ENCODE data around the gene MAD2L2.

The MAD2L2 gene

GRCh38 chr1:11681071-11681771 is at the start of gene MAD2L2:
MAD2L2 (minus strand) TSS chr1:11681148; CDS start chr1:11680601, 547 bp downstream.
- peak; percentile 91 for DNase-seq

DNA sequence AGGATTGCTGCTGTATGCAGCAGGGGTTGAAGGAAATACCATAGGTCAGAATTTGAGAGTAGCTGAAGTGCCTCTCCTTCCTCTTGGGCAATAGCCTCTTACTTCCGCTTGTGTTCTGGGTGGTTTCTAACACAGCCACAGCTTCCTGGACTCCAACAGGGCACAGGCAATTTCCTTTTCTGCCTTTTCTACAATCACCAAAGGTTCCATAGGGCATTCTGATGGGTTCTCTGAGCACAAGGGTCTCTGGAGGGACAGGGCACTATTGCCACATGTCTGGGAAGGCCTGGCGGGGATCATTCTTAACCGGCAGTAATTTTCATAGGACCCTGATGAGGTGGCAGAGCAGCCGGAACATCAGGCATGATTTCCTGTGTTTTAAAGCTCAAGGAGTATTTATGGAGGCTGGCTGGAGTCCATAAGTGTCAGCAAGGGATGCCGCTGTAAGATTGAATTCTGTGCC is 49.5 kb upstream of the MAD2L2 start:
- DNase-seq = peak; percentile 65

DNA sequence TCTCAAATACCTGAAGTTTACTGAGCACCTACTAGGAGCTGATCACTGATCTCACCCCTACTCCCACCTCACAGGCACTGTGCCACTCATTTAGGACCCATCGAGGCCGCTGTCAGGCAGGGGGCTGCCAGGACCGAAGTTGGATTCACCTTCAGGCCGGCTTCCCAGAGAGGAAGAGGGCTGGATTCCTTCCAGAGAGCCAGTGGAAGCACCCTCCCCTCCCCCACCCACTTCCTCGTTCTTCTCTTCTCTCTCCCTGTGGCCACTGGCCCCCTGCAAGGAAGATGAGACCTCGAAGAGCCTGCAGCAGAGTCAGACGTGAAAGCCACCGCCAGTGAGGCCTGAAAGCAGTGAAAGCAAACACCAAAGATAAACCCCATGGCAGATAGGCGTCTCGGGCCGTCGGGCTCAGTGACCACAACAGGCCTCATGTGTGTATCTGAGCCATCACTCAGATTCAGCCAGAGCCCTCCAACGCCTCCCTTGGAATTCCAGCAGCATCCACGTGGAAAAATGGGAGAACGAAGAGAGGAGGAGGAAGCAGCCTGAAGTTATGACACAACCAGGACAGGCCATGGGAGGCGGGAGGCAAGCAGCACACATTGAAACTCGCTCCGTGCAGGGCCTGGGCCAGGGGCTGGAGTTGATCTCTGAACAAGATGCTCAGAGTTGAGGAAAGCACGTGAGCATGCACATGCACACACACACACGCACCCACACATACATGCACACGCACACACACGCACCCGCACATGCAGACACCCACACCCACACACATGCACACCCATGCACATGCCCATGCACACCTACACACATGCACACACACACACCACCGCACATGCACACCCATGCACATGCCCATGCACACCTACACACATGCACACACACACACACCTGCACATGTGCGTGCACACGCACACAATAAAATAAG is 48.8 kb upstream of the MAD2L2 start:
- DNase-seq = no peak

- DNase-seq = no peak
These were observed 48.2 kb upstream of the MAD2L2 start for GRCh38 chr1:11729155-11729497.

DNA sequence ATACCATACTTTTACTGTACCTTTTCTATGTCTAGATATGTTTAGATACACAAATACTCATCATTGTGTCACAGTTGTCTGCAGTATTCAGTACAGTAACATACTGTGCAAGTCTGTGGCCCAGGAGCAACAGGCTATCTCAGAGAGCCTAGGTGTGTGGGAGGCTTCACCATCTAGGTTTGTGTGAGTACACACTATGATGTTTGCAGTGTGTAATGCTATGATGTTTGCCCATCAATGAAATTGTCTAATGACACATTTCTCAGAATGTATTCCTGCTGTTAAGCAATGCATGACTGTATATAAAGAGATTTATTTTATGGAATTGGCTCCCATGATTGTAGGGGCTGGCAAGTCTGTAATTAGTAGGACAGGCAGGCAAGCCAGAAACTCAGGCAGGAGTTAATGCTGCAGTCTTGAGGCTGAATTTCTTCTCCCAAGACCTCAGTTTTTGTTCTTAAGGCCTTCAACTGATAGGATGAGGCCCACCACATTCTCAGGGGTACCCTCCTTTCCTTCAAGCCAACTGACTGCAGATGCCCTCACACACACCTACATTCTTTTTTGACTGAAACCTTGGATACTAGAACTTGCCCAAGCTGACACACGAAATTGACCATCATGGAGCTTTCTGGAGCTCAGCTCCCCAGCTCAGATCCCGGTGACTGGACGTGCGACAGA is 47.3 kb upstream of the MAD2L2 start:
- DNase-seq = no peak

- no peak for DNase-seq
These were observed 46.2 kb upstream of the MAD2L2 start for GRCh38 chr1:11727119-11727518.

DNA sequence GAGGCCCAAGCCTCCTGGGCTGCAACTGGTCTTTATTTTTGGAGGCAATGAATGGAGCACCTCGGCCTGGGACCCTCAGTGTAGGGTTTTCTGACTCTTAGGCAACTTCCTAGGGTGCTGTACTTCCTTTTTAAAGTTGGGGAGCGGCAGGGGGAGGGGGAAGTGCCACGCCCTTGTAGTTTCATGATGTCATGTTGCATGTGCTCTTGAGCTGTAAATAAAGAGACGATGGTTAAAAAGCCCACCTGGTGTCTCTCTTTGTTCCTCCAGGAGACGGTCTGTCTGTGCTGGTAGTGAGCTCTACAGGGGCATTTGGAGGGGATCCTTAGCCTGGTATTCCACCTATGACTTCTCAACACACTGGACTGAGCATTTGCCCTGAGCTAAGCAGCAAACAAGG is 44.7 kb upstream of the MAD2L2 start:
- no peak for DNase-seq

GRCh38 chr1:11722538-11722937 is 41.6 kb upstream of the MAD2L2 start:
- DNase-seq = no peak

- DNase-seq = no peak
These were observed 40.4 kb upstream of the MAD2L2 start for GRCh38 chr1:11721311-11721710.

- DNase-seq = no peak
These were observed 39.6 kb upstream of the MAD2L2 start for GRCh38 chr1:11720525-11720924.

DNA sequence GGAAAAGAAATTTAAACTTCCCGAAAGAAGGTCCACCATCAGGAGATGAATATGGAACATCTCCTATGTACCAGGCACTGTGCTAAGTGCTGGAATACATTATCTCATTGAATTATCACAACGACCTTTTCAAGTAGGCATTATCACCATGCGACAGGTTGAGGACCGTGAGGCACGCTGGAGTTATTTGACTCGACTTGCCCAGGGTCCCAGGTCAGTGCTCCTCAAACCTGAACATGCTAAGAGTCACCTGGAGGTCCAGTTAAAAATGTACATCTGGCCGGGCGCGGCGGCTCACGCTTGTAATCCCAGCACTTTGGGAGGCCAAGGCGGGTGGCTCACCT is 39.1 kb upstream of the MAD2L2 start:
- no peak for DNase-seq

DNA sequence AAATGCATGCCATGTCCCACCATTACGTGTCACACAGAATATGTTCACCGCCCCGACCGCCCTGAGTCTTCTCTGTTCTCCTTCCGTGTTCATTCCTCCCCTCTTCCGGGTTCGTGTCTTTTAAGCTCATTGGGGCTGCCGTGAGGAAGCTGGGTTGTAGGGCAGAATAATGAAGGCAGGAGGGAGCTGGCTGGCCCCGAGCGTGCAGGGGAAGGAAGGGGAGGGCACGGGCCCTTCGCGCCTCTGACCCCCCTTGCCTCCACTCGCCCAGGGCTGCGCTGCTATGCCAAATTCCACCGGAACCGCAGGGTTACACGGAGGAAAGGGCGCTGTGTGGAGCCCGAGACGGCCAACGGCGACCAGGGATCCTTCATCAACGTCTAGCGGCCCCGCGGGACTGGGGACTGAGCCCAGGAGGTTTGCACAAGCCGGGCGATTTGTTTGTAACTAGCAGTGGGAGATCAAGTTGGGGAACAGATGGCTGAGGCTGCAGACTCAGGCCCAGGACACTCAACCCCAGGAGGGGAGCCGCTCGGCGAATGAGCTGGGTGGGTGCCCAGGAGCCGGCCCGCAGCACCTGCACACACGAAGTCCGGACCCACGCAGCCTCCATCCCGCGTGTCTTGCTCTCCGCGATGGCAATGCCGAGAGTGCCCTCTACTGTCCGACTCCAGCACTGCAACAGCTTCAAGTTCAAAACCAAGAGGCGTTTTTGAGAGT is 38.5 kb upstream of the MAD2L2 start:
- DNase-seq = peak; percentile 89

GRCh38 chr1:11714831-11715575 is 34.1 kb upstream of the MAD2L2 start:
- DNase-seq = no peak

DNA sequence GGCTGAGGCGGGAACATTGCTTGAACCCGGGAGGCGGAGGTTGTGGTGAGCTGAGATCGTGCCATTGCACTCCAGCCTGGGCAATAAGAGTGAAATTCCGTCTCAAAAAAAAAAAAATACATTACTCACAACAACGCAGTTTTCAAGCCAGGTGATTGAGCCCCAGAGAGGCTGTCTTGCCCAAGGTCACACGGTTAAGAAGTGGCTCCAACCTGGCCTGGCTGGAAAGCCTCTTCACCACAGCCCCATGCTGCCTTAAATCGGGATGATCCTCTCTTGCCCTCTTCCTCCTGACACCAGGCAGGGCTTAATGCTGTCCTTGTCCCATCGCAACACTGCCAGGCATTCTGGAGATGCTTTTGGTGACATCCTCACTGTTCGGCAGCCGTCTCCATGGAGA is 32.1 kb upstream of the MAD2L2 start:
- DNase-seq = no peak

DNA sequence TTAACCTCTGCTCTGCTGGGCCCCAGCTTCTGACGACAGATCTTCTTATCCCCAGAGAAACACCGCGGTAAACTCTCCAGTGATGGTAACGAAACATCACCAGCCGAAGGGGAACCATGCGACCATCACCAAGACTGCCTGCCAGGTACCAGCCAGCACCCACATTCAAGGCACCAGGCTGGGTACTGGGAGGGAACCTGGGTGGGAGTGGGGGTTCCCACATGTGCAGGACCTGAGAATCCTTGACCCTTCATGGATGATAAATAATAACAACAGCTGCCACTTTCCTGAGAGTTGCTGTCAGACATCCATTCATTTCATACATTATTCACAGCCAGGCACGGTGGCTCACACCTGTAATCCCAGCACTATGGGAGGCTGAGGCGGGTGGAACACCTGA is 31.3 kb upstream of the MAD2L2 start:
- no peak for DNase-seq

GRCh38 chr1:11711490-11711889 is 30.5 kb upstream of the MAD2L2 start:
- no peak for DNase-seq

- no peak for DNase-seq
These were observed 27.8 kb upstream of the MAD2L2 start for GRCh38 chr1:11708554-11709350.

DNA sequence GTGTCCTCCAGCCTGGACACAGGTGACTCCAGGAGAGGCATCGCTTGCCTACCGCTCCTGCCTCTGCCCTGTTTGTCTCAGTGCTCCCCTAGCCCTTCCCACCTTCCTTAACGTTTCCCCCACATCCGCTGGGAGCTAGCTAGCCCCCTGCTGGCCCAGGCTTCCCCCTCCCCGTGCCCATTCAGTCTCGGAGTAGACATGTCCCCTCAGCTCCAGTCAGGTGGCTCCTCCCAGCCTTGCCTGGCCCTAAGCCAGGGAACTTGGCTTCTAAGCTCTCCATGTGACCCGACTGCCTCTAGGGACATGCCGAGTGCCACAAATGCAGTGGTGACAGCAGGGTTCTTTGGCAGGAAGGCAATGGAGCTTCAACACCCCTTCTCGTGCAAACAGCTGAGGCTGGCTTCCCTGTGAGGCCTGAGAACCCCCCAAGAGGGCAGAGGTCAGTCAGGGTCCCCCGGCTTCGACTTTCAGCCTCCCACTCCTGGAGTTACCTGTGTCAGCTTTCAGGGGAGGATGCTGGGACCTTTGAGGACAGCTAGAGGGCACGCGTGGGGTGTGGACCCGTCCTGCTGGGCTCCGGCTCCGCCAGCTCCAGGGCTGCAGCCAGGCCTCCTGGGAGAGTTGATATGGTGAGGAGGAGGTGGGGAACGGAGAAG is 26.8 kb upstream of the MAD2L2 start:
- no peak for DNase-seq

DNA sequence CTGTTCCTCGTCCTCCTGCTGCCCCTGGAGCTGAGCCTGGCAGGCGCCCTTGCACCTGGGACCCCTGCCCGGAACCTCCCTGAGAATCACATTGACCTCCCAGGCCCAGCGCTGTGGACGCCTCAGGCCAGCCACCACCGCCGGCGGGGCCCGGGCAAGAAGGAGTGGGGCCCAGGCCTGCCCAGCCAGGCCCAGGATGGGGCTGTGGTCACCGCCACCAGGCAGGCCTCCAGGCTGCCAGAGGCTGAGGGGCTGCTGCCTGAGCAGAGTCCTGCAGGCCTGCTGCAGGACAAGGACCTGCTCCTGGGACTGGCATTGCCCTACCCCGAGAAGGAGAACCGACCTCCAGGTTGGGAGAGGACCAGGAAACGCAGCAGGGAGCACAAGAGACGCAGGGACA is 25.3 kb upstream of the MAD2L2 start:
- no peak for DNase-seq

GRCh38 chr1:11705596-11705995 is 24.6 kb upstream of the MAD2L2 start:
- no peak for DNase-seq
